Cardiac muscle cell (in vitro differentiated cells and primary cell): ENCODE data around the gene SLC25A42. TPM values are rescaled to one million over a fixed set of nuclear protein-coding genes. Genes with fewer than 3 reads are reported as not detected.
"Not testable (repeated sequence)": the region's sequence is repeated elsewhere in the genome, so short reads cannot be mapped to it uniquely, and the experiment has no call there.

ENCODE experiments used
- DNase-seq, 2 donors: peaks; one replicate each; pipeline versions ENCODE4 v3.0.0 to v3.0.0-alpha.2; 2010 to 2017; ENCODE audit warnings: low read depth in 1 of 2, low spot score in 1 of 2
- H3K27ac ChIP-seq: fragments of 200-600 bp; sonication (generic); 2 replicates; pipeline ENCODE4 v1.5.1; 2016
- H3K27me3 ChIP-seq: fragments of 200-600 bp; sonication (generic); 2 replicates; pipeline ENCODE4 v1.6.0; 2016; ENCODE audit warnings: control low read depth
- H3K36me3 ChIP-seq: fragments of 200-600 bp; sonication (generic); 2 replicates; pipeline ENCODE4 v1.5.1; 2016; ENCODE audit warnings: control low read depth
- H3K4me1 ChIP-seq: fragments of 200-600 bp; sonication (generic); 2 replicates; pipeline ENCODE4 v1.8.1; 2017; ENCODE audit warnings: low read depth, mild to moderate bottlenecking, mixed run types
- H3K4me3 ChIP-seq: fragments of 200-600 bp; sonication (generic); 2 replicates; pipeline ENCODE4 v1.5.1; 2016; ENCODE audit warnings: mild to moderate bottlenecking
- H3K9me3 ChIP-seq: fragments of 200-600 bp; sonication (generic); 2 replicates; pipeline ENCODE4 v1.5.1; 2017; ENCODE audit warnings: low read depth, mild to moderate bottlenecking, control low read depth
- CTCF ChIP-seq: IDR thresholded peaks from 2 replicates; pipeline ENCODE4 v1.5.1; 2012; ENCODE audit warnings: low read depth, mild to moderate bottlenecking, low read length
- polyA plus RNA-seq: library from polyadenylated mRNA; unstranded; fragments of >200 nt; fragmentation: Nextera tagmentation; extraction: Ambion mirVana; gene quantifications from 2 replicates; pipeline ENCODE4 v1.2.1, GENCODE V29; 2016
- total RNA-seq: library from RNA; depleted of rRNA; stranded (reverse); fragments of >200 nt; gene quantifications from 2 replicates; pipeline ENCODE4 v1.2.3, GENCODE V29; 2016

SLC25A42 gene
- total and polyA plus RNA-seq, 2 experiments from 2014 or later = 30.4 to 31.3 TPM

- Histone ChIP-seq H3K36me3 (no peaks in the 10 kb centered on the region), H3K4me3 (no peak overlapping the region), H3K4me1 (no peaks in the 10 kb centered on the region), H3K9me3 (no peaks in the 10 kb centered on the region), H3K27ac (no peak overlapping the region), H3K27me3 (no peaks in the 10 kb centered on the region)
- no peak for DNase-seq
- no peak for TF ChIP-seq CTCF
Measured at GRCh38 chr19:19098084-19098702, 34.4 kb downstream of the SLC25A42 start.

- Histone ChIP-seq H3K9me3 (no peaks in the 10 kb centered on the region), H3K27ac (no peak overlapping the region), H3K27me3 (no peaks in the 10 kb centered on the region), H3K4me3 (no peak overlapping the region), H3K36me3 (no peaks in the 10 kb centered on the region), H3K4me1 (no peaks in the 10 kb centered on the region)
- TF ChIP-seq CTCF = no peak
- no peak for DNase-seq
Measured at GRCh38 chr19:19098703-19099632, 35.2 kb downstream of the SLC25A42 start.

- no peak for DNase-seq
- TF ChIP-seq CTCF = no peak
- H3K27ac ChIP-seq = no peak overlapping the region
- no peaks in the 10 kb centered on the region for H3K36me3 ChIP-seq
- no peaks in the 10 kb centered on the region for H3K27me3 ChIP-seq
- H3K4me1 ChIP-seq = peaks cover 8% of the 10 kb centered on the region
- H3K9me3 ChIP-seq = no peaks in the 10 kb centered on the region
- H3K4me3 ChIP-seq = no peak overlapping the region
Measured at GRCh38 chr19:19101540-19101939, 37.7 kb downstream of the SLC25A42 start.

- not testable (repeated sequence) for H3K9me3 ChIP-seq, H3K27ac ChIP-seq, H3K4me3 ChIP-seq, H3K36me3 ChIP-seq, DNase-seq, H3K4me1 ChIP-seq, H3K27me3 ChIP-seq
Measured at GRCh38 chr19:19102566-19102965, 38.8 kb downstream of the SLC25A42 start.

- no peak for TF ChIP-seq CTCF
- no peak for DNase-seq
- H3K9me3 ChIP-seq = no peaks in the 10 kb centered on the region
Measured at GRCh38 chr19:19103167-19103566, 39.4 kb downstream of the SLC25A42 start.

More at GRCh38 chr19:19103167-19103566, 39.4 kb downstream of the SLC25A42 start:
- peaks cover 8% of the 10 kb centered on the region for H3K4me1 ChIP-seq
- no peak overlapping the region for H3K27ac ChIP-seq
- no peaks in the 10 kb centered on the region for H3K36me3 ChIP-seq
- no peaks in the 10 kb centered on the region for H3K27me3 ChIP-seq
- no peak overlapping the region for H3K4me3 ChIP-seq
